GM21515 (cell line): ENCODE data around the gene SNCB.

Experiments
- ATAC-seq: cut with Tn5 transposase; IDR thresholded peaks from one replicate; pipeline ENCODE4 v1.9.1; 2021; ENCODE audit not compliant: unreplicated experiment

Gene SNCB

DNA sequence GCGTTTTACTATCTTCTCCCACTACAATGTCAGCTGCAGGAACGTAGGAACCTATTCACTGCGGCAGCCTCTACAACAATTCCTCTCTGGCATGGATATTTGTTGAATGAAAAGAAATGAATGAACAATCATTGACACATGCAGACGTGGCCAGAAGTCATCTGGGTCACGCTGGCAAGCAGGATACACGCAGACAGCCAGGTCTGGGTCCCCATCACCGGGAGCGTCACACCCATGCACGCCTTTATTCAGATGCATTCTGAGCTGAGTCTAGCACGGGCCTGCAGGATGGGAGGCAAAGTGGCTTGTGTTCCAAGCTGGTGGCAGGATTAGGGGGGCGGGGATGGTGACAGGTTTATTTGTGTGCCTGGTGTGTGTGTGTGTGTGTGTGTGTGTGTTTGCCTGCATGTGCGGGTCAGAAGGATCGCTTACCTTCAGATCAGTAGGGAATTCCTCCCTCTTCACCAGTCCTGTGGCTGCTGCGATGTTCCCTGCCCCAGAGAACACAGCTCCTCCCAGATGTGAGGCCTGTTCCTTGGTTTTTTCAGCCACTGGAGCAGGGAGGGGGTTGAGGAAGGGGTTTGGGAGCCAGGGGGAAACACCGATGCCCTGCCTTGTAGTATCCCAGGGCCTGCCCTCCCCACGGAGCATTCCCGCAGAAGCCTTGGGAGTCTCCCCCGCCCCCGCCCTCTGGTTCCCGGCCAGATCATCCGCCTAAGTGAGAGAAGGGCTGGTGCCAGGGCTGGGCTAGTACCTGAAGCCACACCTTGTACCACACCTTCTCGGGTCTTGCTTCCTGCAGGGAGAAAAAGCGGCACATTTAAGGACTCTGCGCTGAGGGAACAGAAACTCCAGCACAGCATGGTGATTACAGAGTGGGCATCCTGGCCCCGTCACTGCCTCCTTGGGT is 4.1 kb downstream of the SNCB start:
- no peak for ATAC-seq

- ATAC-seq: no peak
Observed at GRCh38 chr5:176625512-176625911, 4.8 kb downstream of the SNCB start.

DNA sequence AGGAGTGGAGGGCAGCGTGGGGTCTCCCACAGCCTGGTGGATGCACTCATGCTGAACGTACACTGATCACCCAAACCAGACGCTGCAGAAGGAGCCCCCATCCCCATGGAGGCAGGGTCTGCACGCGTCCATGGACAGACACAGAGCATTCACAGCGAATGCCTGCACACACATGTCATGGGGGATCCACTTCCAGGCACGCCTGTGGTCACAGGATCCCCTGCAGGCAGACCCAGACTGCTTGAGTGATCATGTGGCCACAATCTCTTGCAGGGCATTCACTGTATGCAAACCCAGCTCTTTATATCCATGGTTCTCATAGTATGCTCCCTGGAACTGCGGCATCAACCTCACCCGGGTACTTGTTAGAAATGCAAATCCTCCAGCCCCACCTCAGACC is 5.4 kb downstream of the SNCB start:
- no peak for ATAC-seq

GRCh38 chr5:176624142-176624541 is 6.2 kb downstream of the SNCB start:
- no peak for ATAC-seq

GRCh38 chr5:176621661-176622079 is 8.7 kb downstream of the SNCB start:
- no peak for ATAC-seq

GRCh38 chr5:176620333-176620981 is 9.9 kb downstream of the SNCB start:
- ATAC-seq: no peak

GRCh38 chr5:176619569-176620332 is 10.6 kb downstream of the SNCB start:
- no peak for ATAC-seq

DNA sequence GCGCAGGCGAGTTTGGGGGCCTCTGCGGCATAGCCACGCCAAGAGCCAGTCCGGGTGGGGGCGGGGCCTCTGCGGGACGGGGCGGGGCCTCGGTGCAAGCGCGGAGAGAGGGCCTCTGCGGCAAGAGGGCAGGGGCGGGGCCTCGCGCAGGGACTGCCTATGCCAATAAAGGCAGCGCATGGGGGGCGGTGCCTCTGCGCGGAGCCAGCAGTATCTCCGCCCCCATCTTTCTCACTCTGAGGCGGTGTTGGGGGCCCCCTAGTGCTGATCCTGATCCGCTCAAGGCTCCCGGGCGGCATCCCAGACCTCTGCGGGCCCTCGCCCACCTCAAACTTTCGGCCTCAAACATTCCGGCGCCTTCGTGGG is 11.1 kb downstream of the SNCB start:
- peak; percentile 68 for ATAC-seq

GRCh38 chr5:176618783-176619182 is 11.6 kb downstream of the SNCB start:
- ATAC-seq: no peak

GRCh38 chr5:176616511-176616910 is 13.8 kb downstream of the SNCB start:
- ATAC-seq: no peak

GRCh38 chr5:176614805-176615478 is 15.4 kb downstream of the SNCB start:
- no peak for ATAC-seq

DNA sequence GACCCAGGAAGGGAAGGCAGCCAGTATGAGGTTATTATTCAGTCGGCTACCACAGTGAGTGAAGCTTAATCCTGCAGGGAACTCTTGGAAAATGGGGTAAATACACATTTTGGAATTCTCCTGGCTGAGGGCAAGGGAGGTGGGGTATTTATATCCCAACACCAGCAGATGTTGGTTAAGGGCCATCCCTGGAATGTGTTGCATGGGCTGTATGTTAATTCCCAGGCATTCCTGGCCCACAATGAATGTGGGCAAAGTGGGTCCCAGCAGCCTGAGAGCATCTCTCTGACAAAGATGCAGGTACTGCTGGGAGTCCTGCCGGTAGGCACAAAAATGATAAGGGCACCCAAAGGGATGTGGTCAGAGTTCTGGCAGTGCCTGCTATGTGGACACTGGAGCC is 17.5 kb downstream of the SNCB start:
- ATAC-seq: no peak

DNA sequence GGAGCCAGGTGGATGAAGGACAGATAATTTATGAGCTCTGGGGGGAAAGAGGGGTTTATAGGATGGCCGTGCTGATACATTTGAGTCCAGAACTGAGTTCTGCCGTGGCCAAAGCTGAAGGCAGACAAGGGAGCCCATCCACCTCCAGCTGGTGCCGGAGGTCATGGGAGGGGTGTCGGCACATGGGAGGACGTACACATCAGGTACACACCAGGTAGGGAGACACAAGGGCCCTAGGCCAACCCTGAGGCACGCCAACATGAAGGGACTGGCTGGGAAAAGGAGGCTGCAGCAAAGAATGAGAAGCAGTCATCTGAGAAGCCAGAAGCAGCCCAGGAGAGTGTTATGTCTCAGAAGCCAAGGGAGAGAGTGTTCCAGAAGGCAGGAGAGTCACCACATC is 18.3 kb downstream of the SNCB start:
- ATAC-seq: no peak

- ATAC-seq: no peak
Observed at GRCh38 chr5:176611435-176611834, 18.9 kb downstream of the SNCB start.

- ATAC-seq: peak; percentile 20
Observed at GRCh38 chr5:176610435-176610773, 19.9 kb downstream of the SNCB start.

GRCh38 chr5:176609724-176610434 is 20.5 kb downstream of the SNCB start, which contains the start of gene GPRIN1:
GPRIN1 (minus strand) TSS chr5:176610156; CDS start chr5:176599834, 10,322 bp downstream.
- ATAC-seq: peak; percentile 68

DNA sequence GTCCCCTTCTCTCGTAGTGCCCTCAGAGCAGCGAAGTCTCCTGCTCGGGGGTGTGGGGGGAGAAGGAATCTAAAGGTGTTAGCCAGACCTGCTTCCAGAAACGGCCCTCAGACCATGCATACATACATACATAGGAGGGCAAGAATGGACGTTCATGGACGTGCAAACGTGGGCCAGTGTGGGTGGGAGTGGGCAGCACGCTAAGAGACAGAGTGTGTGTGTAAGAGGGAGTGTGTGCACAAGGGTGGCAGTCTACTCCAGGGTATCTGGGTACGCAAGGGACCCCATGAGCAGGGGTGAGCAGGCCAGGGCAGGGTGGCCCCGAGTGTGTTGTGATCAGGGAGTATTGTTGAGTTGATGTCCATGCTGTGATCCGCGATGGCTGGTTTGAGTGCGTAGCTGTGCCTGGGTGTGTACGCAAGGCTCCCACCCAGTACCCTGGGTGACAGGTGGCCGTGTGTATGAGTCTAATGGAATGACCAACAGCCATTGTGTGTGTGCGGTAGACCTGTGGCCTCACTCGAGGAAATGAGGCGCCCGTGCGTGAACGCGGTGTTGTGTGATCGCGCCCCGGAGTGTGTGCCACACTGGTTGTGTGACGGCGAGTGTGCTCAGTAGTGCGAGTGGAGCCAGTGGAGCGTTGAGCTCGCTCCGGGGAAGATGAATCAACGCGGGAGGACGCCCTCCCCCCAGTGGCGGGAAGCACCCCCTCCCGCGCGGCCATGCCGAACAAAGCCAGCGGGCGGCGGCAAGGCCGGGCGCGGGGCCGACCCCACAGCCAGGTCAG is 21.2 kb downstream of the SNCB start:
- peak; percentile 13 for ATAC-seq

GRCh38 chr5:176608142-176608705 is 22.1 kb downstream of the SNCB start:
- ATAC-seq: no peak

DNA sequence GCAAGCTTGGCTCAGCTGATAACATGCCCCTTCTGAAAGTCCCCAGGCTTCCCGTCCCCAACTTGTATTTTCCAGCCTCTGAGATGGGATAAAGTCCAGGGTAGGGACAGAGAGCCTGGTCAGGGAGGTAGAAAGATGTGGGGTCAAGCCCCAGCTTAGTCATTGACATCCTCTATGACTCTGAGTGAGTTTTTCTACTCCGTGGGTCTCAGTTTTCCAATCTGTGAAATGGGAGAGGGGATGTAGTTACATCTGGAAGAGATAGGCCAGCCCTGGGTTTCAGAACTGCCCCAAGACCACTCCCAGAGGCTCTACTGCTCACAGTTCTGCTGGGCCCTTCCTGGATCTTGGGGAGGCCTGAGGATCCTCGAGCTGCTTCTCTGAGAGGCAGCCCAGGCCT is 23.5 kb downstream of the SNCB start:
- no peak for ATAC-seq
